ENCODE measurements around the gene KRTAP19-3. TPM values are rescaled to one million over a fixed set of nuclear protein-coding genes. Genes with fewer than 3 reads are reported as not detected.
A peak's percentile ranks its signal among the peaks of the same experiment; 100 is the strongest.

The KRTAP19-3 gene
- total RNA-seq, 1 donor from 2014 or later: not detected

DNA sequence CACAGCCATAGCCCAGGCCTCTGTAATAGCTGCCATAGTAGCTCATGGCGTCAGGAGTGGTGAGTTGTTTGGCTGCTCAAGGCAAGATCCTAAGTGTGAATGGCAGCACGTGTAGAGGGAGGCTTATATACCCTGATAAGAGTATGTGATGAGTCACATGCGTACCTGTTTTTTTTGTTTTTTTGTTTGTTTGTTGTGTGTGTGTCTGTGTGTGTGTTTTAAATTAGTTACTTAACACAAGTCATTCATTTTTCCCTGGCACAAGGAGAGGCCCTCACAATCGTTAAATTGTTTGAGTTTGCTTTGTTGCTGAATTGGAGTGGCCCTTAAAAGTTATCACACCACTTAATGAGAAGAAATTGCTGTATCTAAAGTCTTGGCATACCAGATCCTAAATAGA is 5.3 kb upstream of the KRTAP19-3 start, which contains the start of gene KRTAP19-4:
Gene KRTAP19-4, minus strand, starts transcription at position 101 of the 400 bp plus-strand sequence. Its CDS starts 55 bp downstream, at position 46.
- no peak within 1 kb of the TSS for H3K4me3 ChIP-seq
- peaks cover 4% of the 10 kb centered on the region for H3K9me3 ChIP-seq (replicated peaks)
- TF ChIP-seq, protein P1, sequence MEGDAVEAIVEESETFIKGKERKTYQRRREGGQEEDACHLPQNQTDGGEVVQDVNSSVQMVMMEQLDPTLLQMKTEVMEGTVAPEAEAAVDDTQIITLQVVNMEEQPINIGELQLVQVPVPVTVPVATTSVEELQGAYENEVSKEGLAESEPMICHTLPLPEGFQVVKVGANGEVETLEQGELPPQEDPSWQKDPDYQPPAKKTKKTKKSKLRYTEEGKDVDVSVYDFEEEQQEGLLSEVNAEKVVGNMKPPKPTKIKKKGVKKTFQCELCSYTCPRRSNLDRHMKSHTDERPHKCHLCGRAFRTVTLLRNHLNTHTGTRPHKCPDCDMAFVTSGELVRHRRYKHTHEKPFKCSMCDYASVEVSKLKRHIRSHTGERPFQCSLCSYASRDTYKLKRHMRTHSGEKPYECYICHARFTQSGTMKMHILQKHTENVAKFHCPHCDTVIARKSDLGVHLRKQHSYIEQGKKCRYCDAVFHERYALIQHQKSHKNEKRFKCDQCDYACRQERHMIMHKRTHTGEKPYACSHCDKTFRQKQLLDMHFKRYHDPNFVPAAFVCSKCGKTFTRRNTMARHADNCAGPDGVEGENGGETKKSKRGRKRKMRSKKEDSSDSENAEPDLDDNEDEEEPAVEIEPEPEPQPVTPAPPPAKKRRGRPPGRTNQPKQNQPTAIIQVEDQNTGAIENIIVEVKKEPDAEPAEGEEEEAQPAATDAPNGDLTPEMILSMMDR (IDR thresholded peaks at IDR 0.05; ENCODE audit: borderline replicate concordance): no peak
- no peaks in the 10 kb centered on the region for H3K27me3 ChIP-seq (ENCODE audit: low read depth)
- intact Hi-C loops (cut with micrococcal nuclease): no loop called here
- DNase-seq: no peak
- no peaks in the 10 kb centered on the region for H3K4me1 ChIP-seq
- no peaks in the 10 kb centered on the region for H3K36me3 ChIP-seq
- H3K27ac ChIP-seq (replicated peaks): no peak within 1 kb of the TSS

DNA sequence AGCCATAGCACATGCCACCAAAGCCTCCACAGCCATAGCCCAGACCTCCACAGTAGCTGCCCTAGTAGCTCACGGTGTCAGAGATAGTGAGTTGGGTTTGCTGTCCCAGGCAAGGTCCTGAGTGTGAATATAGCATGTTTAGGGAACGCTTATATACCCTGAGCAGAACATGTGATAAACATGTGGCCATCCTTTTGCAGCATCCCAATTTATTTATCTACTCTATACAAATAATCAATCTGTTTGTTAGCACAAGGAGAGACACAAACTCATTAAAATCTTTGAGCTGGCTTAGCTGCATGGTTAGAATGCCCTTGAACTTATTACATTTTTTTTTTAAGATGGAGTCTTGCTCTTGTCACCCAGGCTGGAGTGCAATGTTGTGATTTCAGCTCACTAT is 4.5 kb downstream of the KRTAP19-3 start, which contains the start of gene KRTAP19-2:
Gene KRTAP19-2, minus strand, starts transcription at position 101 of the 400 bp plus-strand sequence. Its CDS starts 88 bp downstream, at position 13.
- Histone ChIP-seq H3K4me3 (no peak within 1 kb of the TSS), H3K27me3 (ENCODE audit: low read depth) (no peaks in the 10 kb centered on the region), H3K9me3 (replicated peaks) (peaks cover 30% of the 10 kb centered on the region), H3K4me1 (no peaks in the 10 kb centered on the region), H3K36me3 (no peaks in the 10 kb centered on the region), H3K27ac (replicated peaks) (no peak within 1 kb of the TSS)
- no peak for DNase-seq
- TF ChIP-seq, protein P1 (IDR thresholded peaks at IDR 0.05; ENCODE audit: borderline replicate concordance): no peak
- intact Hi-C loops (cut with micrococcal nuclease): no loop called here

DNA sequence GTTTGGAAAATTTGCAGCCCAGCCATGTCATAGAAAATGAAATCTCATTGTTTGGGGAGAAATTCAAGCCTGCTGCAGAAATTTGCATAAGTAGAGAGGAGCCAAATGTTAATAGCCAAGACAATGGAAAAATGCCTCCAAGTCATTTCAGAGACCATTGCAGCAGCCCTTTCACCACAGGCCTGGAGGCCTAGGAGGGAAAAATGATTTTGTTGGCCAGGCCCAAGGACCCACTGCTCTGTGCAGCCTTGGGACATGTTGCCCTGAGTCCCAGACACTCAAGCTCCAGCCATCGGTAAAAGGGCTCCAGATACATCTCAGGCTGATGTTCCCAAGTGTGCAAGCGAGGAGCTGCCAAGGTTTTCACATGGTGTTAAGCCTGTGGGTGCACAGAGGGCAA is 5.6 kb downstream of the KRTAP19-3 start:
- H3K4me1 ChIP-seq: peaks cover 4% of the 10 kb centered on the region
- TF ChIP-seq, protein P1 (IDR thresholded peaks at IDR 0.05; ENCODE audit: borderline replicate concordance): no peak
- H3K4me3 ChIP-seq: no peak overlapping the region
- no peak for DNase-seq
- no peaks in the 10 kb centered on the region for H3K36me3 ChIP-seq
- peaks cover 30% of the 10 kb centered on the region for H3K9me3 ChIP-seq (replicated peaks)
- H3K27ac ChIP-seq (replicated peaks): no peak overlapping the region
- intact Hi-C loops (cut with micrococcal nuclease): no loop called here
- no peaks in the 10 kb centered on the region for H3K27me3 ChIP-seq (ENCODE audit: low read depth)

DNA sequence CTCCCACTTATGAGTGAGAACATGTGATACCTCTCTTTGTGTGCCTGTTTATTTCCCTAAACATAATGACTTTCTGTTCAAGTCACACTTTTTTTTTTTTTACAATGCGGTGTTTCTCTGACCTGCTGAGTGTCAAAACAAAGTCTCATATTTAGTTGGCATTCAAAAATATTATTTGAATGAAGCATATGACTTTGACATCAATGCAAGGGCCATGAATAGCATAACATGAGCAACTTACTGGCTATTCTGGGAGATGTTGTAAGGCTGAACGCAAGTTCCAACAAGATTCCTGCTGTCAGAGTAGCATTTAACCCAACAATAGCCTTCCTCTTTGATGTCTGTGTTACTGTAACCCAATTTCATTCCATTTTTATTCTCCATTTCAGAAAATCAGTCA is 9.7 kb downstream of the KRTAP19-3 start:
- H3K9me3 ChIP-seq (replicated peaks): peaks cover 24% of the 10 kb centered on the region
- no peaks in the 10 kb centered on the region for H3K27me3 ChIP-seq (ENCODE audit: low read depth)
- H3K36me3 ChIP-seq: no peaks in the 10 kb centered on the region
- intact Hi-C loops (cut with micrococcal nuclease): no loop called here
- peaks cover 9% of the 10 kb centered on the region for H3K4me1 ChIP-seq
- no peak for DNase-seq
- no peak overlapping the region for H3K4me3 ChIP-seq
- no peak overlapping the region for H3K27ac ChIP-seq (replicated peaks)
- TF ChIP-seq, protein P1 (IDR thresholded peaks at IDR 0.05; ENCODE audit: borderline replicate concordance): no peak

DNA sequence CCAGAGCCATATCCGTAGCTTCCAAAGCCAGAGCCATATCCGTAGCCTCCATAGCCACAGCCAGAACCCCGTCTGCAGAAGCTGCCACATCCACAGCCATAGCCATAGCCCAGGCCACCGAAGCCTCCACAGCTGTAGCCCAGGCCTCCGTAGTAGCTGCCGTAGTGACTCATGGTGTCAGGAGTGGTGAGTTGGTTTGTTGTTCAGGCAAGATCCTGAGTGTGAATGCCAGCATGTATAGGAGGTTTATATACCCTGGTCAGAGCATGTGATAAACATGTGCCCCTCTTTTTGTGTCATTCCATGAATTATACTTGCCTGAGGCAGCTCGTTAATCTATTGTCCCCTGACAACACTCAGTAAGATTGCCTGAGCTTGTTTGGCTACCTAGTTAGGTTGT is 11.7 kb downstream of the KRTAP19-3 start, which contains the start of gene KRTAP19-1:
Gene KRTAP19-1, minus strand, starts transcription at position 223 of the 400 bp plus-strand sequence. Its CDS starts 50 bp downstream, at position 173.
- H3K36me3 ChIP-seq: no peaks in the 10 kb centered on the region
- TF ChIP-seq, protein P1 (IDR thresholded peaks at IDR 0.05; ENCODE audit: borderline replicate concordance): no peak
- no peak within 1 kb of the TSS for H3K4me3 ChIP-seq
- peak within 1 kb of the TSS; percentile 30 for H3K27ac ChIP-seq (replicated peaks)
- peaks cover 5% of the 10 kb centered on the region for H3K9me3 ChIP-seq (replicated peaks)
- H3K27me3 ChIP-seq (ENCODE audit: low read depth): no peaks in the 10 kb centered on the region
- peaks cover 9% of the 10 kb centered on the region for H3K4me1 ChIP-seq
- intact Hi-C loops (cut with micrococcal nuclease): no loop called here
- no peak for DNase-seq
